Astrocyte (in vitro differentiated cells and primary cell): ENCODE data around the gene CORO6.

ENCODE experiments used
- EZH2 ChIP-seq: IDR thresholded peaks from 2 replicates; pipeline ENCODE4 v1.6.1; 2012; ENCODE audit warnings: mild to moderate bottlenecking, low read length, inconsistent platforms; ENCODE audit not compliant: insufficient read depth
- TF ChIP-seq, protein P1 (sequence below): IDR thresholded peaks from 2 replicates; pipeline ENCODE4 v1.5.1; 2011; ENCODE audit warnings: low read depth, mild to moderate bottlenecking, inconsistent platforms, low read length, moderate library complexity; ENCODE audit not compliant: insufficient read depth

DNA sequence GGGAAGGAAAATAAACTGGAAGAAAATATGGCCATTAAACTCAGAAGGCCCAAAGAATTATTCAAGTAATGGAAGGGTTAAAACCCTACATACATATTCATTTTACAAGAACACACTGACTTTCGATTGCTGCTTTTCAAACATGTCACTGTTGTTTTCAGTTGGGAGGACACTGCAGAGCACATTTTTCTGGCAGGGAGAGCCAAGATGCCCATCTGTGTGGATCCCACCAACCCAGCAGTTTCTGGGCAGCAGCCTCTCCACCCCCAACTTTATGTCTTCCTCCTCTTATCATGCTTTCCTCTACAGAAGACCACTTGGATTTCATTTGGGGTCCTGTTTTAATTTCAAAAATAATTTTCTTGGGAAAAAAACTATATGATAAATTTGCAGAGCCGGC lies 7.1 kb upstream of the CORO6 start:
- TF ChIP-seq, protein P1, sequence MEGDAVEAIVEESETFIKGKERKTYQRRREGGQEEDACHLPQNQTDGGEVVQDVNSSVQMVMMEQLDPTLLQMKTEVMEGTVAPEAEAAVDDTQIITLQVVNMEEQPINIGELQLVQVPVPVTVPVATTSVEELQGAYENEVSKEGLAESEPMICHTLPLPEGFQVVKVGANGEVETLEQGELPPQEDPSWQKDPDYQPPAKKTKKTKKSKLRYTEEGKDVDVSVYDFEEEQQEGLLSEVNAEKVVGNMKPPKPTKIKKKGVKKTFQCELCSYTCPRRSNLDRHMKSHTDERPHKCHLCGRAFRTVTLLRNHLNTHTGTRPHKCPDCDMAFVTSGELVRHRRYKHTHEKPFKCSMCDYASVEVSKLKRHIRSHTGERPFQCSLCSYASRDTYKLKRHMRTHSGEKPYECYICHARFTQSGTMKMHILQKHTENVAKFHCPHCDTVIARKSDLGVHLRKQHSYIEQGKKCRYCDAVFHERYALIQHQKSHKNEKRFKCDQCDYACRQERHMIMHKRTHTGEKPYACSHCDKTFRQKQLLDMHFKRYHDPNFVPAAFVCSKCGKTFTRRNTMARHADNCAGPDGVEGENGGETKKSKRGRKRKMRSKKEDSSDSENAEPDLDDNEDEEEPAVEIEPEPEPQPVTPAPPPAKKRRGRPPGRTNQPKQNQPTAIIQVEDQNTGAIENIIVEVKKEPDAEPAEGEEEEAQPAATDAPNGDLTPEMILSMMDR: no peak
- no peak for TF ChIP-seq EZH2
